ENCODE results near the gene LRBA. TPM values are rescaled to one million over a fixed set of nuclear protein-coding genes. Genes with fewer than 3 reads are reported as not detected.
"Not testable (repeated sequence)": the region's sequence is repeated elsewhere in the genome, so short reads cannot be mapped to it uniquely, and the experiment has no call there.

LRBA gene
- total RNA-seq, 1 experiment from 2014 or later: 69.1 TPM

DNA sequence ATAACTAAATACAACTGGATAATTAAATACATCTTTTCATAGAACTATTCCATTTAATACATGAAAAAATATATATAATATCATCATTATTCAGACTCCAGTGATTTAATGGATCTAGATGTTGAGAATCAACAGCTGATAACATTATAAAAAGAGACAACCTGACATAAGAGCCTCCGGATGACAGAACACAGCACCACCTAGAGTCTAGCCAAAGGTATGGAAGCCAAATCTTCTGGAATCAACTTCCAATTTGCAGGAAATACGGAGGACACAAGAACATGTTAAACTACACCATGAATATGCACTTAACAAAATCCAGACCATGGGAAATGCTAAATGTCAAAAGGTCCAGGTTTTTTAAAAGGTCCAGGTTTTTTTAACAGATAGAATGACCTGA lies 55.0 kb downstream of the LRBA start:
- Mint-ChIP-seq H3K9me3 (peaks cover 44% of the 10 kb centered on the region), H3K4me3 (no peak overlapping the region), H3K4me1 (peaks cover 4% of the 10 kb centered on the region), H3K27me3 (ENCODE audit: low read depth) (peaks cover 7% of the 10 kb centered on the region), H3K36me3 (peaks cover 52% of the 10 kb centered on the region), H3K27ac (no peak overlapping the region)
- POLR2A ChIA-PET: no interaction called here
- CTCF ChIA-PET: interaction anchor here (0.6 to 3.2 kb wide), 6 partner anchors 9 to 33 kb away, joined by 4 to 20 read pairs (median 6); no protein-coding TSS in a partner anchor
- peak; percentile 31; the same call in 1 of the 2 replicates for ATAC-seq
- DNase-seq (ENCODE audit: low spot score): no peak
- TF ChIP-seq TEAD1 (CRISPR knock-in tag; IDR thresholded peaks at IDR 0.05): no peak
- TF ChIP-seq, protein P1, sequence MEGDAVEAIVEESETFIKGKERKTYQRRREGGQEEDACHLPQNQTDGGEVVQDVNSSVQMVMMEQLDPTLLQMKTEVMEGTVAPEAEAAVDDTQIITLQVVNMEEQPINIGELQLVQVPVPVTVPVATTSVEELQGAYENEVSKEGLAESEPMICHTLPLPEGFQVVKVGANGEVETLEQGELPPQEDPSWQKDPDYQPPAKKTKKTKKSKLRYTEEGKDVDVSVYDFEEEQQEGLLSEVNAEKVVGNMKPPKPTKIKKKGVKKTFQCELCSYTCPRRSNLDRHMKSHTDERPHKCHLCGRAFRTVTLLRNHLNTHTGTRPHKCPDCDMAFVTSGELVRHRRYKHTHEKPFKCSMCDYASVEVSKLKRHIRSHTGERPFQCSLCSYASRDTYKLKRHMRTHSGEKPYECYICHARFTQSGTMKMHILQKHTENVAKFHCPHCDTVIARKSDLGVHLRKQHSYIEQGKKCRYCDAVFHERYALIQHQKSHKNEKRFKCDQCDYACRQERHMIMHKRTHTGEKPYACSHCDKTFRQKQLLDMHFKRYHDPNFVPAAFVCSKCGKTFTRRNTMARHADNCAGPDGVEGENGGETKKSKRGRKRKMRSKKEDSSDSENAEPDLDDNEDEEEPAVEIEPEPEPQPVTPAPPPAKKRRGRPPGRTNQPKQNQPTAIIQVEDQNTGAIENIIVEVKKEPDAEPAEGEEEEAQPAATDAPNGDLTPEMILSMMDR (IDR thresholded peaks at IDR 0.05): peak; percentile 25; the same call in 1 of the 2 replicates

DNA sequence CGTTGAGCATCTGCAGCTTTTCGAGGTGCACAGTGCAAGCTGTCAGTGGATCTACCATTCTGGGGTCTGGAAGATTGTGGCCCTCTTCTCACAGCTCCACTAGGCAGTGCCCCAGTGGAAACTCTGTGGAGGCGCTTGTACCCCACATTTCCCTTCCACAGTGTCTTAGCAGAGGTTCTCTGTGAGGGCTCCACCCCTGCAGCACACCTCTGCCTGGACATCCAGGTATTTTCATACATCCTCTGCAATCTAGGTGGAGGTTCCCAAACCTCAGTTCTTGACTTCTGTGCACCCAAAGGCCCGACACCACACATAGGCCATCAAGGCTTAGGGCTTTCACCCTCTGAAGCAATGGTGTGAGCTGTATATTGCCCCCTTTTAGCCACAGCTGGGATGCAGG lies 57.1 kb downstream of the LRBA start:
- CTCF ChIA-PET; H3K27me3 Mint-ChIP-seq (ENCODE audit: low read depth); H3K27ac Mint-ChIP-seq; H3K4me3 Mint-ChIP-seq; POLR2A ChIA-PET; DNase-seq (ENCODE audit: low spot score); ATAC-seq; H3K4me1 Mint-ChIP-seq: not testable (repeated sequence)
- Mint-ChIP-seq H3K9me3 (peaks cover 50% of the 10 kb centered on the region), H3K36me3 (peaks cover 52% of the 10 kb centered on the region)

DNA sequence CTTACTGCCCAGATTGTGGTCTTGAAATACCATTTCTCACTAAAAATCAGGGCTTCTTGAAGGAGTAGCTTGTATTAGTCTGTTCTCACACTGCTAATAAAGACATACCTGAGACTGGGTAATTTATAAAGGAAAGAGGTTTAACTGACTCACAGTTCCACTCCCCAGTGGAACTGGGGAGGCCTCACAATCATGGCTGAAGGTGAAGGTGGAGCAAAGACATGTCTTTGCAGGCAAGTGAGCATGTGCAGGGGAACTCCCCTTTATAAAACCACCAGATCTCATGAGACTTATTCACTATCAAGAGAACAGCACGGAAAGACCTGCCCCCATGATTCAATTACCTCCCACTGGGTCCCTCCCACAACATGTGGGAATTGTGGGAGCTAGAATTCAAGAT lies 58.0 kb downstream of the LRBA start:
- H3K4me1 Mint-ChIP-seq; DNase-seq (ENCODE audit: low spot score); H3K27ac Mint-ChIP-seq; H3K4me3 Mint-ChIP-seq; H3K27me3 Mint-ChIP-seq (ENCODE audit: low read depth); CTCF ChIA-PET; ATAC-seq: not testable (repeated sequence)
- H3K36me3 Mint-ChIP-seq: peaks cover 57% of the 10 kb centered on the region
- POLR2A ChIA-PET: interaction anchor here (0.9 kb wide), 1 partner anchor 29 kb away, joined by 3 read pairs; no protein-coding TSS in a partner anchor
- peaks cover 55% of the 10 kb centered on the region for H3K9me3 Mint-ChIP-seq

DNA sequence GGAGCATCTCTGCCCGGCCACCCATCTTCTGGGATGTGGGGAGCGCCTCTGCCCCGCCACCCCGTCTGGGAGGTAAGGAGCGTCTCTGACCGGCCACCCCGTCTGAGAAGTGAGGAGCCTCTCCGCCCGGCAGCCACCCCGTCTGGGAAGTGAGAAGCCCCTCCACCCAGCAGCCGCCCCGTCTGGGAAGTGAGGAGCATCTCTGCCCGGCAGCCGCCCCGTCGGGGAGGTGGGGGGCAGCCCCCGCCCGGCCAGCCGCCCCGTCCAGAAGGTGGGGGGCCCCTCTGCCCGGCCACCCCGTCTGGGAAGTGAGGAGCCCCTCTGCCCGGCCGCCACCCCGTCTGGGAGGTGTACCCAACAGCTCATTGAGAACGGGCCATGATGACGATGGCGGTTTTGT lies 61.2 kb downstream of the LRBA start:
- ATAC-seq; H3K27ac Mint-ChIP-seq; POLR2A ChIA-PET; DNase-seq (ENCODE audit: low spot score); H3K4me1 Mint-ChIP-seq; CTCF ChIA-PET; H3K4me3 Mint-ChIP-seq; H3K27me3 Mint-ChIP-seq (ENCODE audit: low read depth): not testable (repeated sequence)
- H3K36me3 Mint-ChIP-seq: peaks cover 52% of the 10 kb centered on the region
- H3K9me3 Mint-ChIP-seq: peaks cover 46% of the 10 kb centered on the region

DNA sequence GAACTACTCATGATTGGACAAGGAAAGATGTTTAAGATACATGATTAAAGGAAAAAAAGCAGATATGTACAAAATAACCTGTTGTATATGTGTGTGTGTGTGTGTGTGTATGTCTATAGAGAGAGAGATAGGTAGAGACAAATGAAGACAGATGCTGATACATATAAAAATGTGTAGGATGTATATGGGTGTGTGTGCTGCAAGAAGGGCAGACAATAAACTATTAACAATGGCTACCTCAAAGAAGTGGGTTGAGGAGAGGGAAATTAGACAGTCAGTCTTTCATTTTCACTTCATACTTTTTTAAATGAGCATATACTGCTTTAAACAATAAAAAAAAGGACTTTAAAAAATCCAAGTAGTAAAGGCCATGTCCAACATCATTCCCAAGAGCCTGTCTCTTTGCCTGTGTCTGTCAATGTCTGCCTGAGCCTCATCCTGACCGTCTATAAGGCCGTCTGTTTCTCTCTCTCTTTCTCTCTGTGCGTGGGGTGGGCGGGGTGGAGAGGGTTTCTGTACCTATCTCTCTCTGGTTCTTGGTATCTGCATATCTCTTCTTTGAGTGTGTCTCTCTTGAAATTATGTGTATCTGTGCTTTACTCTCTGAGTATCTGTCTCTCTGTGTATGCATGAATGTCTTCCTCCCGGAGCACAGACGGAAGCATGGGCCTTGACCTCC lies 62.8 kb downstream of the LRBA start:
- H3K9me3 Mint-ChIP-seq: peaks cover 30% of the 10 kb centered on the region
- ChIA-PET POLR2A (no interaction called here), CTCF (no interaction called here)
- DNase-seq (ENCODE audit: low spot score) (no peak), ATAC-seq (no peak)
- TF ChIP-seq RELA (CRISPR knock-in tag; IDR thresholded peaks at IDR 0.05; ENCODE audit: borderline replicate concordance): no peak
- no peak overlapping the region for H3K27ac Mint-ChIP-seq
- no peaks in the 10 kb centered on the region for H3K27me3 Mint-ChIP-seq (ENCODE audit: low read depth)
- H3K36me3 Mint-ChIP-seq: peaks cover 35% of the 10 kb centered on the region
- peaks cover 9% of the 10 kb centered on the region for H3K4me1 Mint-ChIP-seq
- no peak overlapping the region for H3K4me3 Mint-ChIP-seq

DNA sequence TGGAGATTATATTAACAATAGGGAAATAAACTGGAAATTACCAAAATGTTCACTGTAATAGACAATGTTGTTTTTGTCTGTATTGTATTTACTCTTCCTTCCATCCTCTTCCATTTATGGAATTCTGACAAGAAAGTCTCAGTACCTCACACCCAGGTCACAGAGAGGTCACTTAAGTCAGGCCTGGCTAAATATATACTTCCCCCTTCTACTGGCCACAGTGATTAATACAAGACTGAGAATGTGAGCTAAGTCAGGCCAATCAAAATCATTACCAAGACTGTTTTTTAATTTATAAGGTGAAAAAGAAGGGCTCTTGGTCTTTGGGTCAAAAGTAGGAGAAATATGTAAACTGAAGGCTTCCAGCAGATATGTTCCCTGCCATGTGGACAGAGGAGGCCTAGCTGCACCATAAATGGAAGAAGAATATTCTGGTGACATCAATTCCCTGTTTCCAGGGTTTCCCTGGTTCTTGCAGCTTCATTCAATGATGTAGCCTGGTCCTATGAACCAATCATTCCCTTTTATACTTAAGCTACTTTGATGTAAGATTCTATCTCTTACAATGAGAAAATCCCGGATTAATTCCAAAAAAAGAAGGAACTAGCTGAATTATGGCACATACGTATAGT lies 64.3 kb downstream of the LRBA start:
- Mint-ChIP-seq H3K27me3 (ENCODE audit: low read depth) (no peaks in the 10 kb centered on the region), H3K4me1 (peaks cover 10% of the 10 kb centered on the region), H3K4me3 (no peak overlapping the region), H3K27ac (no peak overlapping the region), H3K9me3 (peaks cover 14% of the 10 kb centered on the region), H3K36me3 (peaks cover 20% of the 10 kb centered on the region)
- DNase-seq (ENCODE audit: low spot score) (no peak), ATAC-seq (no peak)
- TF ChIP-seq, protein P2, sequence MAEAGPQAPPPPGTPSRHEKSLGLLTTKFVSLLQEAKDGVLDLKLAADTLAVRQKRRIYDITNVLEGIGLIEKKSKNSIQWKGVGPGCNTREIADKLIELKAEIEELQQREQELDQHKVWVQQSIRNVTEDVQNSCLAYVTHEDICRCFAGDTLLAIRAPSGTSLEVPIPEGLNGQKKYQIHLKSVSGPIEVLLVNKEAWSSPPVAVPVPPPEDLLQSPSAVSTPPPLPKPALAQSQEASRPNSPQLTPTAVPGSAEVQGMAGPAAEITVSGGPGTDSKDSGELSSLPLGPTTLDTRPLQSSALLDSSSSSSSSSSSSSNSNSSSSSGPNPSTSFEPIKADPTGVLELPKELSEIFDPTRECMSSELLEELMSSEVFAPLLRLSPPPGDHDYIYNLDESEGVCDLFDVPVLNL (CRISPR knock-in tag; IDR thresholded peaks at IDR 0.05; ENCODE audit: borderline replicate concordance, low read depth): no peak
- TF ChIP-seq, protein P3, sequence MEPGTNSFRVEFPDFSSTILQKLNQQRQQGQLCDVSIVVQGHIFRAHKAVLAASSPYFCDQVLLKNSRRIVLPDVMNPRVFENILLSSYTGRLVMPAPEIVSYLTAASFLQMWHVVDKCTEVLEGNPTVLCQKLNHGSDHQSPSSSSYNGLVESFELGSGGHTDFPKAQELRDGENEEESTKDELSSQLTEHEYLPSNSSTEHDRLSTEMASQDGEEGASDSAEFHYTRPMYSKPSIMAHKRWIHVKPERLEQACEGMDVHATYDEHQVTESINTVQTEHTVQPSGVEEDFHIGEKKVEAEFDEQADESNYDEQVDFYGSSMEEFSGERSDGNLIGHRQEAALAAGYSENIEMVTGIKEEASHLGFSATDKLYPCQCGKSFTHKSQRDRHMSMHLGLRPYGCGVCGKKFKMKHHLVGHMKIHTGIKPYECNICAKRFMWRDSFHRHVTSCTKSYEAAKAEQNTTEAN (CRISPR knock-in tag; IDR thresholded peaks at IDR 0.05): no peak
- TF ChIP-seq, protein P4, sequence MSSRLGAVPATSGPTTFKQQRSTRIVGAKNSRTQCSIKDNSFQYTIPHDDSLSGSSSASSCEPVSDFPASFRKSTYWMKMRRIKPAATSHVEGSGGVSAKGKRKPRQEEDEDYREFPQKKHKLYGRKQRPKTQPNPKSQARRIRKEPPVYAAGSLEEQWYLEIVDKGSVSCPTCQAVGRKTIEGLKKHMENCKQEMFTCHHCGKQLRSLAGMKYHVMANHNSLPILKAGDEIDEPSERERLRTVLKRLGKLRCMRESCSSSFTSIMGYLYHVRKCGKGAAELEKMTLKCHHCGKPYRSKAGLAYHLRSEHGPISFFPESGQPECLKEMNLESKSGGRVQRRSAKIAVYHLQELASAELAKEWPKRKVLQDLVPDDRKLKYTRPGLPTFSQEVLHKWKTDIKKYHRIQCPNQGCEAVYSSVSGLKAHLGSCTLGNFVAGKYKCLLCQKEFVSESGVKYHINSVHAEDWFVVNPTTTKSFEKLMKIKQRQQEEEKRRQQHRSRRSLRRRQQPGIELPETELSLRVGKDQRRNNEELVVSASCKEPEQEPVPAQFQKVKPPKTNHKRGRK (CRISPR knock-in tag; IDR thresholded peaks at IDR 0.05; ENCODE audit: borderline replicate concordance): no peak
- no peak for TF ChIP-seq GTF2I (CRISPR knock-in tag; conservative IDR thresholded peaks at IDR 0.05)
- TF ChIP-seq, protein P5, sequence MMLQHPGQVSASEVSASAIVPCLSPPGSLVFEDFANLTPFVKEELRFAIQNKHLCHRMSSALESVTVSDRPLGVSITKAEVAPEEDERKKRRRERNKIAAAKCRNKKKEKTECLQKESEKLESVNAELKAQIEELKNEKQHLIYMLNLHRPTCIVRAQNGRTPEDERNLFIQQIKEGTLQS (CRISPR knock-in tag; conservative IDR thresholded peaks at IDR 0.05): no peak
- CTCF ChIA-PET: interaction anchor here (1.3 kb wide), 1 partner anchor 9 kb away, joined by 6 read pairs; no protein-coding TSS in a partner anchor
- POLR2A ChIA-PET: no interaction called here
